D341Med (cell line): Measurements from ENCODE around the gene B4GALT7.
"Not testable (repeated sequence)": the region's sequence is repeated elsewhere in the genome, so short reads cannot be mapped to it uniquely, and the experiment has no call there.

Source experiments
- DNase-seq: peaks from one replicate; pipeline ENCODE4 v3.0.0; 2012; ENCODE audit warnings: low spot score

B4GALT7 gene

DNA sequence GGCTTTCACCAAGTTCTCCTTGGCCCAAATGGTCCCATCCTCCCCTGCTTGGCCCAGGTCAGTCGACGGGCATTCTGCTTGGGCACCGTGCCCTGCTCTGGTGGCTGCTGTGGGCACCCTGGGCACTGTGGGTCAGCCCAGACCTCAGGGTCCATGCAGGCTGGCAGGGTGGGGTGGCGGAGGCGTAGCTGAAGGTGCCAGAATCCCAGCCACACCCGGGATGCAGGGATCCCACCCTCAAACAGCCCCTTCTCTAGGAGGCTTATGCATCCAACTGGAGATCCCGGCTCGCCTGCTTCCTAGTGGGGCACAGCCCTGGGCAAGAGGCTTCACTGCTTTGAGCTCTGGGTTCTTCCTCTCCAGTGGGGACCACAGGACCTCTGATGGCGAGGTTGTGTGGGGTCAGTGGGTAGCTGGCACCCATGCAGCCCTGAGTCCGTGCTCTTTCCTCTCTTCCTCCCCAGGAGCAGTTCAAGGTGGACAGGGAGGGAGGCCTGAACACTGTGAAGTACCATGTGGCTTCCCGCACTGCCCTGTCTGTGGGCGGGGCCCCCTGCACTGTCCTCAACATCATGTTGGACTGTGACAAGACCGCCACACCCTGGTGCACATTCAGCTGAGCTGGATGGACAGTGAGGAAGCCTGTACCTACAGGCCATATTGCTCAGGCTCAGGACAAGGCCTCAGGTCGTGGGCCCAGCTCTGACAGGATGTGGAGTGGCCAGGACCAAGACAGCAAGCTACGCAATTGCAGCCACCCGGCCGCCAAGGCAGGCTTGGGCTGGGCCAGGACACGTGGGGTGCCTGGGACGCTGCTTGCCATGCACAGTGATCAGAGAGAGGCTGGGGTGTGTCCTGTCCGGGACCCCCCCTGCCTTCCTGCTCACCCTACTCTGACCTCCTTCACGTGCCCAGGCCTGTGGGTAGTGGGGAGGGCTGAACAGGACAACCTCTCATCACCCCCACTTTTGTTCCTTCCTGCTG lies 9.4 kb downstream of the B4GALT7 start:
- DNase-seq = no peak

DNA sequence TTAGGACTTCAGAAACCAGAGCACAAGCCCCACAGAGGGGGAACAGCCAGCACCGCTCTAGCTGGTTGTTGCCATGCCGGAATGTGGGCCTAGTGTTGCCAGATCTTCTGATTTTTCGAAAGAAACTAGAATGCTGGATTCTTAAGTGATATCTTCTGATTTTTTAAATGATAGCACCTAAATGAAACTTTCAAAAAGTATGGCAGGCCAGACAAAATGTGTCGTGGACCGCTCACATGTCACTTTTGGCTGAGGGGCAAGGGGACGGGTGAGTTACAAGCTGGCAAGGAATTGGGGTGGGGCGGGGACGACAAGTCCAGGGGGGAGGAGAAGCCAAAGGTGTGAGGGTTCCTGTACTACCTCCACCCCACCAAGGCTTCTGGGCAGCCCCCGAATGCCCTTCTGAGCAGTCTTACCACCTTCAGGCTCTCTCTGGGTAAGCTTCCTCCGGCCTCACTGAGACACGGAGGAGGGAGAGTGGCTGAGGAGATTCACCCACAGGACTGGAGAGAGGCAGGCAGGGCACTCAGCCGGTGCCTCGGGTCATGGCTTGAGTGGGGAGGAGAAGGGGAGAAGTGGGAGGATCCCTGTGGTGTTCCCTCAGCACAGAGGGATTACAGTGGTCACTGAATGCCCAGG lies 10.3 kb downstream of the B4GALT7 start:
- DNase-seq = no peak

DNA sequence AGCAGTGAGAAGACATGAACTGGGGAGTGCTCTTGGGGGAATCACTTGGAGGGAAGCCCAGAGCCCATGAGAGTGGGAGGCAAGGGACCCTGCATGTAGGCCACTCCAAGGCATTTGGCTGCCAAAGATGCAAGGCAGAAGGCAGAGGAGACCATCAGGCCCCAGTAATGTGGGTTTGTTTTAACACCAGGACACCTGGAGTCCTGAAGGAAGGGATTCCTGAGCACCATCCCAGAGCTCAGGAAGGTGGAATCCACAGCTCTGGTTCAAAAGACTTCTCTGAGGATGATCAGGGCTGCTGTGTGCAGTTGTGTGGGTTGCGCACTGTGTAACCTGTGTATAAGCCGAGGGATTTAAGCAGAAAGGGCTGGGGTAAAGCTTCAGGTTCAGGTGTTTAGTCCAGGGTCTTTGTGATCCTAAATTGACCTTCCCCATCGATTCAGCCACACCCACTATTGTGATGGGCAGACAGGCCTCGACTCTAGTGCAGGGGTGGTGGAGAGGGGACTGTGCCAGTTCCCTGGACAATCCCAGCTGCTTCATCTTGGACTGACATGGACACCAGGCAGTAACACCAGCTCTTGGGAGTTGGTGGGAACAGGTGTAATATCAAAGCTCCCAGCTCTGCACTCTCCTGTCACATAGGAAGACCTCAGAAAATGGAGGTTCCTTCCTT lies 11.0 kb downstream of the B4GALT7 start:
- DNase-seq = no peak

DNA sequence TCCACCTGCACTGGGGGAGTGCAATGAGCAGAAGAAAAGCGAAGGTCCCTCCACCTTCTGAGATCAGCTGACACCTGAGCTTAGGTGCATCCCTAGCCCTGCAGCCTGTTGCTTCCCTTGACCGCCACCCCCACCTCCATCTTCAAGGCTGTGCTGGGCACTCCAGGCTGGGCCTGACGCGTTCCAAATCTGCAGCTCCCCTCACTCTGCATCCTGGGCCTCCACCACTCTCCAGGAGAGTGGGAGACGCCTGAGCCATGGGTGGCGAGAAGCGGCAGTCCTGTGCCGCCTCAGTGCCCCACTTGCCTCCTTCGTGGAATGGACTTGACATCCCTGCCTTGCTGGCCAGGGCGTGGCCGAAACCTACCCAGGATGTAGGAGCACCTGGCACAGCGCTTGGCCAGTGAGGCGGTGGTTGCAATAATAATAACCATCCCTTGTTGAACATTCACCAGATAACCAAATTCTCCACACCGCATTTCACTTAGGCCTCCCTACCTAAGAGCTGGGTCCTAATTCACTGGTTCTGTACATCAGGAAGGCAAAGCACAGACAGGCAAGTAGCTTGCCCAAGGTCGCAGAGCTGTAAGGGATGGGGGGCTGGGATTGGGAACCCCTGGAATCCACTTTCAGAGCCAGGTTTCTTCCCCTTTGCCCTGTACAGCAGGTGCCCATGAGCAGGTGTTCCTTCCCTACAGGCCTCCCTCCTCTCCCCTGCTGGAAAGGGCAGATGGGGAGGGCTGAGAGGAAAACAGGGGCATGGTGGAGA lies 11.7 kb downstream of the B4GALT7 start:
- DNase-seq = no peak

DNA sequence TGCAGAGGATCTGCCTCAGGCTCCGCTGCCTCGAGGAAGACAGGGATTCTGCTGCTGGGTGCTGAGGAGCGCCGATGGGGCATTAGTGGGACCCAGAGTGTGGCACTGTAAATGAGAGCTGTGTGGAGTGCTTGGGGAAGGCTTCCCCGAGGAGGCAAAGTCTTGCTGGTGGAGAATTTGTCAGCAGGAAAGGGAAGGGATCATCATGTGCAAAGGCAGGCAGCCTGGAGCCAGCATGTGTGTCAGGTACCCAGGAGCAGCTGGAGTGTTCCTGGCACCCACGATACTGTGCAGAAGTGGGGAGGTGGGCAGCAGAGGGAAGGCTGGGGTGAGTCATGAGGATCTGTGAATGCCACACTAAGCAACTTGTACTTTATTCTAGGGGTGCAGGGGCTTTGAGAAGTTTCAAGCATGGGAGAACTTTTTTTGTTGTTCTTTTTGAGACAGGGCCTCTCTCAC lies 12.3 kb downstream of the B4GALT7 start:
- no peak for DNase-seq

DNA sequence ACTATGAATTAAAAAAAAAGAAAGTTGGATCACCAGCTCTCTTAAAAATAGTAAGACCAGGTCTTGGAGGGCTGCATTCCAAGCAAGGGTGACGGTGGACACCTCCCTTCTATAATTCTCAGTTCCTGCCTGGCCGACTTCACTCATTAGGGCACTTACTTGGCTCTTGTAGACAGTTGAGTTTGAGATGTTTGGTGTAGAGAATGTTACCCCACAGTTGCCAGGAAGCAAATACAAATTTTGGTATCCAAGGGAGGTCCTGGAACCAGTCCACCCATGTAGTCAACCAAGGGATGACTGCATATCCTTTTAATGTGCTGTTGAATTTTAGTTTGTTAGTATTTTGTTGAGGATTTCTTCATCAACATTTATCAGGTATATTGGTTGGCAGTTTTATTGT lies 20.6 kb downstream of the B4GALT7 start:
- no peak for DNase-seq

DNA sequence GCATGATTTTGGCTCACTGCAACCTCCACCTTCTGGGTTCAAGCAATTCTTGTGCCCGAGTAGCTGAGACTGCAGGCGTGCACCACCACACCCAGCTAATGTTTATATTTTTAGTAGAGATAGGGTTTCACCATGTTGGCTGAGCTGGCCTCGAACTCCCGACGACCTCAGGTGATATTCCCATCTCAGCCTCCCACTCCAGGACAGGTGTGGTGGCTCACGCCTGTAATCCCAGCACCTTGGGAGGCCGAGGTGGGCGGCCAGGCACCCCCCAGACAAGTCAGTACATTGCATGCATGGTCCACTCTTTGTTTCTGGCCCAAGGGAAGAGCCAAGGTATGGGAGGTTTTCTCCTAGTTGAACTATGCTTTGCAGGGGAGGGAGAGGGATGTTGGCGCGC lies 24.2 kb downstream of the B4GALT7 start:
- DNase-seq = not testable (repeated sequence)

DNA sequence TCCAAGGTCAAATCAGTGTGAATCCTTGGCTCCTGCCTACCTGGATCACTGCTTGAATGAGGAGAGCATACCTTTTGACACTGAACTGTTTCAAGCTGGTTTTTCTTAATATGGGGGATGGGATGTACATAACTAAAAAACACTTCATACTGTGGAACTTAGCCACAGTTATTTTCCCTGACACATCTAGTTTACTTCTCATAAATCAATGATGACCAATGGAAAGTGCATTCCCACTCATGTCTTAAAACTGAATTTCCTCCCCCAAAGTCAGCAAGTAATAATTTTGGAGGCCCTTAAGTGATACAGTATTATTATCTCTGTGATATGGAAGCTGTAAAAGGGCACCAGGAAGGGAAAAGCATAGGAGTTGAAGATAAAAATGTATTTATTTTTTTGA lies 30.3 kb downstream of the B4GALT7 start:
- DNase-seq = not testable (repeated sequence)

DNA sequence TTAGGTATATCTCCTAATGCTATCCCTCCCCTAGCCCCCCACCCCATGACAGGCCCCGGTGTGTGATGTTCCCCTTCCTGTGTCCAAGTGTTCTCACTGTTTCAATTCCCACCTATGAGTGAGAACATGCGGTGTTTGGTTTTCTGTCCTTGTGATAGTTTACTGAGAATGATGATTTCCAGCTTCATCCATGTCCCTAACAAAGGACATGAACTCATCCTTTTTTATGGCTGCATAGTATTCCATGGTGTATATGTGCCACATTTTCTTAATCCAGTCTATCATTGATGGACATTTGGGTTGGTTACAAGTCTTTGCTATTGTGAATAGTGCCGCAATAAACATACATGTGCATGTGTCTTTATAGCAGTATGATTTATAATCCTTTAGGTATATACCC lies 35.0 kb downstream of the B4GALT7 start:
- DNase-seq = not testable (repeated sequence)

DNA sequence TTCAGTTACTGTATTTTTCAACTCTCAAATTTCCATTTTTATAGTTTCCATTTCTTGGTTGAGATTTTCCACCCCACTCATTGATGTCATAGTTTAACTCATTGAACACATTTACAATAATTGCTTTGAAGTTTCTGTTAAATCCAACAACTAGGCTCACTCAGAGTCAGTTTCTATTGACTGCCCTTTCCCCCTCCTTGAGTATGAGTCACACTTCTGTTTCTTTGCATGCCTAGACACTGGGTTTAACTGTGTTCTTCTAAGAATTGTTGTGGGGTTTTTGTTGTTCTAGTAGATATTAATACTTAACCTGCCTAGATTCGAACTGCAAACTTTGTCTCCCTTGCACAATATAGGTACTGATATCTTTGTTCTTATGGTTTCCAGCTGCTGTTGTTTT lies 45.5 kb downstream of the B4GALT7 start:
- DNase-seq = not testable (repeated sequence)

DNA sequence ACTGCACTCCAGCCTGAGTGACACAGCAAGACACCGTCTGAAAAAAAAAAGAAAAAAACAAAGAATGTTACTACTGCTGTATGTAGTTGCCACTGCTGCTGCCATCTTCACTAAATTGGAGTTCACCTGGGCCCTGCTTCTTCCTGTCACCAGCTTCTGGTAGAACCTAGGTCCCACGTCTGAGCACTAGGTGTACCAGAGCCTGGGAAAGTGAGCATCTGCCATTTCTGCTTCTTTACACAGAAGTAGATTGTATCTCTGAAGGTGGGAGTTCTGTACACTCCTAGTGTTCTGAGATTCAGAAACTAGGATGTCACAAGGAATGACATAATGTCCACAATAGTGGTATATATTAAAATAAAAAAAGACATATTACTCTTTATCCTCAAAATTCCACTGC lies 51.3 kb downstream of the B4GALT7 start:
- DNase-seq = not testable (repeated sequence)

DNA sequence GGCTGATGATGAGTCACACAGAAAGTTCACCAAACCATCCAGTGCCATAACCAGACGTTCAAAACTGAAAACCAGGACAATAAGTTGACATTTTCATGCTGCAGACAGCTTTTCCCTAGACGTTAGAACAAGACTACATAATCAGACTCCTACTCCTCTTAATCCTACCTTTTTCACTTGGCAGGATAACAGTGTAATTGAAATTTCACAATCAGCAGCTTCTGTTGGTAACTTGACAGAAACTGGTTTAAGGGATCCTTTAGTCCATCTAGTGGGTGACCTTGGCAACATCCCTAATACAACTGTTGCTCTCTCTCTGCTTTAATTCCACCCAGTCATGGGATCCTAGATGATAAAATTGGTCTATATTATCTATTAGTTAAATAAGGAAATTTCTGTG lies 57.9 kb downstream of the B4GALT7 start:
- DNase-seq = not testable (repeated sequence)

DNA sequence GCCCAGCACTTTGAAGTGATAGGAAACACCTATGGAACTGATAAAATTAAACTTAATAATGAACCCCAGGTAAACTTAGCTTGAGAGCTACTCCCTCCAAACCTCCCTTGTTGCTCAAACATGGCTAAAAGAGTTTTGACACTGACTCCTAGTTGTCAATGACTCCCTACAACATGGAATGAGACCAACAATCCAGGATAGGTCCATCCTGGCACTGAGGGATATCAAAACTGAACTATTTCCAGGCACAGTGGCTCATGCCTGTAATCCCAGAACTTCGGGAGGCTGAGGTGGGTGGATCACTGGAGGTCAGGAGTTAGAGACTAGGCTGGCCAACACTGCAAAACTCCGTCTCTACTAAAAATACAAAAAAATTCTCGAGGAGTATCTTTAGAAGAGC lies 58.6 kb downstream of the B4GALT7 start:
- not testable (repeated sequence) for DNase-seq
